NCI-H774 (cell line): Measurements from ENCODE around the gene ENKD1.
"Not testable (repeated sequence)": the region's sequence is repeated elsewhere in the genome, so short reads cannot be mapped to it uniquely, and the experiment has no call there.

Experiments used
- DNase-seq: peaks from one replicate; lab custom pipeline; 2025; lab: John Stamatoyannopoulos, UW

Gene ENKD1, protein sequence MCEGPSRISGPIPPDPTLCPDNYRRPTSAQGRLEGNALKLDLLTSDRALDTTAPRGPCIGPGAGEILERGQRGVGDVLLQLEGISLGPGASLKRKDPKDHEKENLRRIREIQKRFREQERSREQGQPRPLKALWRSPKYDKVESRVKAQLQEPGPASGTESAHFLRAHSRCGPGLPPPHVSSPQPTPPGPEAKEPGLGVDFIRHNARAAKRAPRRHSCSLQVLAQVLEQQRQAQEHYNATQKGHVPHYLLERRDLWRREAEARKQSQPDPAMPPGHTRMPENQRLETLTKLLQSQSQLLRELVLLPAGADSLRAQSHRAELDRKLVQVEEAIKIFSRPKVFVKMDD

DNA sequence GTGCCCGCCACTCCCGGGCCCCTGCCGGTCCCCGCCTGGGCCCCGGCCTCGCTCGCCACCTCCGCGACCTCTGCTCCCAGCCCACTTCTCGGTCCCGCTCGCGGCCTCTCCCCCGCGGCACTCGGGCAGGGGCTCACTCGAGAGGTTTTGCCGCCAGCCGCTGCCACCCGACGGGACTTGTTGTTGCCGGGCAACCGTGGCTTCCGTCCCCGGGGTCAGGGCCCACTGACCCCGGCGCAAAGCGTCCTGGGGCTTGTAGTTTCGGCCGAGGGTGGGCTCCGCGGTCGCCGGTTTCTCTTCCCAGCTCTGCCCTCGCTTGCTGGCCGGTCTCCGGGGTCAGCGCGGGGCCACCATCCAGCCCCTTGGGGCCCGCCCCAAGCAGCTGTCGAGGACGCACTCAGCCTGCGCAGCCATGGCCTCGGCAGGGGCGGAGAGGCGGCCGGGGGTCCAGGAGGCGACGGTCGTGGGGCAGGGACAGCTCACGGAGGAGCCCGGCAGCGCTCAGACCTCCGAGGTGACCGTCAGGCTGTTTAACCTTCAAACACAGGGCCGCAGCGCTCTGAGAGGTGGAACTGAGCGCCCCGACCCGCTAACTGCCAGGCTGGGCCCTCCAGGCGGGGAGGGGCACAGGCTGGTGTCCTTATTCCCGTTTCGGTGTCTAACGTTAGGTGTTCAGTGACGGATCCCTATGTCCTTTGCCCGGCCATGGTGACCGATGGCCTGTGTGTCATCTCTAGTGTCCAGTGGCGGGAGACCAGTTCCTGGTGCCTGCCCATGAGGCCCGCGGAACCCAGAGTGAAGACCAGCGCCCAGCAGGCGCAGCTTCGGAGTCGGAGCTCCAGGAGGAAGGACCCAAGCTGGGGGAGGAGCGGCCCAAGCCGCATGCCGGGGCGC lies at the start of gene ENKD1, which contains the start of gene C16orf86:
TSS of gene ENKD1 (minus strand) at position 192 of the 894 bp plus-strand sequence. CDS start 308 bp downstream, outside the sequence.
TSS of gene C16orf86 (plus strand) at position 256 of the 894 bp plus-strand sequence. CDS start at position 413, 157 bp downstream.
- DNase-seq = peak; percentile 43

DNA sequence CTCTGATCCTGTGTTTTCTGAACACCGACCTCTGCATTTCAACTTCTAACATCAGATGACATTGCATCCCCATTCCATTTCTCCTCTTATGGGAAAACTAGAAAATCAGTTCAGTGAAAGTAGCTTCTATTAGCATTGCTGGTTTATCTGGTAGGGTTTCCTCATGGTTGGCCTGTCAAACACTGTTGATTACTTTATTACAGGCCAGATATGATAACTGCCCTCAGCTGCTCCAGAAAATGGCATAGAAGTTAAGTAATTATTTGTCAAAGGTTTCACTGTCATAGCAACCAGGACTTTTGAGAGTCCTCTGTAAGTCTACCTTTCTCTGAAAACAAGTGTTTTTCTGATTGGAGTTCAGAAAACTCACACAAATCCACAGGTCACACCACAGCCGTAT lies 49.5 kb upstream of the ENKD1 start:
- no peak for DNase-seq

DNA sequence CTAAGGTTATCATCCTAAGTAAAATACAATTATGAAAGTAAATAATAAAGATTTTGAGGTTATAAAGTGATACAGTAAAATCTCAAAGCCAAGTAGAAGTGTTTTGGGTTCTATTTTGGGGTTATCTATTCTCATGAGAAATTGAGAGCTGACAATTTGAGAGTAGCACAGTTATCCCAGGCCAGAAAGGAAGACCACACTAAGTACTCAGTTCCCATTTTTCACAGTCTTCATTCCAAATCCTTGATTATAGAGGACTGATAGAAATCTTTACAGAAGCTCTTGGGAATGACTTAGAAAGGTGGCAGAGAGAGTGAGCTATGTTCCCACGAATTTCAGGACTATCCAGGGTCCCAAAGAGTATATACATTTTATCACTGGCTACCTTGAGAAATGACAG lies 48.0 kb upstream of the ENKD1 start:
- DNase-seq = no peak

DNA sequence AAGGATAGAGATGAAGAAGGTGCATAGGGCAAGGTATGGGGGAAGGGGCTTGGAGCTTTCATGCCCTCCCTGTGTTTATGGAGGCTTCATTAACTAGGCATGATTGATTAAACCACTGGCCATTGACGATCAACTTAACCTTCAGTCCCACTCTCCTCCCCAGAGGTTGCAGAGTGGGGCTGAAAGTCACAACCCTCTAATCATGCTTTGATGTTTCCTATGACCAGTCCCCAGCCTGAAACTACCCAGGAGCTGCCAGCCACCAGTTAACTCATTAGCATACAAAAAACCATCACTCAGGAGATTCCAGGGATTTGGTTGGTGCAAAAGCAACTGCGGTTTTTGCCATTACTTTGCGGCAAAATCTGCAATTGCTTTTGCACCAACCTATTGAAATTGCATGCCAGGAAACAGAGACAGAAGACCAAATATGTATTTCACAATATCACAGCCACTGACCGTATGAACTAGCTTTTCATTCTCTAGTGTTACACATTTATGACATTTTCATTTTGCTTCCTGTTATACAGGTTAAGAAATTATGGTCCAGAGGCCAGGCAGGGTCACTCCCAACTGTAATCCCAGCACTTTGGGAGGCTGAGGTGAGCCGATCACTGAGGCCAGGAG lies 47.2 kb upstream of the ENKD1 start:
- DNase-seq = no peak

DNA sequence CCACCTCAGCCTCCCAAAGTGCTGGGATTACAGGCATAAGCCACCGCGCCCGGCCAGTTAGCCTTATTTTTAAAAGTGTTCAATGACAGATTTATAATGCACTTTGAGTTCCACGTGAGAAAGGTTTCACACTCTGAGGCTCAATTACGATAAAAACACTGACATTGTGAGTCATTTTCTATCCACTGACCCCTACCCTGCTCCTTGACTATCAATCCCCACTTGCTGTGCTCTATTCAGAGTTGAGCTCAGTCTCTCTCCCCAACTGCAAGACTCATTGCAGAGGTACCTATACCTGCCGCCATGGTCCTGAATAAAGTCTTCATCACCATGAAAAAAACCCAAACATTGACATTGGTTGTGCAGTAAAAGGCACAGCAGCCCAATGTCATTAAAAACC lies 44.1 kb upstream of the ENKD1 start:
- no peak for DNase-seq

DNA sequence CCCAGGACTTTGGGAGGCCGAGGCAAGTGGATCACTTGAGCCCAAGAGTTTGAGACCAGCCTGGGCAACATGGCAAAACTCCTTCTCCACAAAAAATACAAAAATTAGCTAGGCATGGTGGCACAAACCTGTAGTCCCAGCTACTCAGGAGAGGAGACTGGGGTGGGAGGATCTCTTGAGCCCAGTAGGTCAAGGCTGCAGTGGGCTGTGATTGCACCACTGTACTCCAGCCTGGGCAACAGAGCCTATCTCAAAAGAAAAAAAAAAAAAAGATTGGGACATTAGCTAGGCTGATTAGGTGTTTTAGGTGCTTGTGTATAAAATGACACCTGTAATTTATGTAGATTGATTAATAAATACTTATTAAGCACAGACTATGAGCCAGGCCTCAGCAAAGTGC lies 42.5 kb upstream of the ENKD1 start:
- no peak for DNase-seq

DNA sequence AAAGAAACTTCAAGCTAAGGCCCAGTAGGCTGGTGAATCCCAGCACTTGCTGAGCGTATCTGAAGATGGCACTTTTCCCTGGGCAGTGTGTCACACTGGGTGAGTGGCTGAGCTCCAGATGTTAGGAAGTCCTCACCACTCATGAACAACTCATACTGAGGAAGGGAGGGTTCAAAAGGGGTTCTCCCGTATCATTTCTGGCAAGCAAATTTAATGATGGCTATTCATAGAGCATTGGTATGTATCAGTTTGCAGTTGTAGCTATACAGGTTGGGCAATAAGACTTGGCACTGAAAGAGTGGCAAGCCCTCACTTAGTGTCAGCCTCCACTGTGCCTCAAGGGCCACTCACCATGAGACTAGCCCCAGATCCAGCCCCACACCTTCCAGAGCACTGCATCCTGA lies 41.8 kb upstream of the ENKD1 start:
- no peak for DNase-seq

DNA sequence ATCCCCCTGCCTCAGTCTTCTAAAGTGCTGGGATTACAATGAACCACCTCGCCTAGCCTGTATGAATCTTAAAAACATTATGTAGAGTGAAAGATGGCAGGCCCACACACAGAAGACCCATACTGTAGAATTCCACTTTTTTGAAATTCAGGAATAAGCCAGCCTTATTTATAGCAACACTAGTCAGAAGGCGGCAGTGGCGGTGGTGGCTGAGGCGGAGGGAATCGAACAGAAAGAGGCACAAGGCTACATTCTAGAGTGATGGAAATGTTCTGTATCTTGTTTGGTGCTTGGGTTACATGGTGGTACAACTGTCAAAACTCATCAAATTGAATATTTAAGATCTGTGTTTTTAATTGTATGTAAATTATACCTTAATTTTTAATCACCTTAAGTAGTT lies 41.2 kb upstream of the ENKD1 start:
- DNase-seq = no peak

DNA sequence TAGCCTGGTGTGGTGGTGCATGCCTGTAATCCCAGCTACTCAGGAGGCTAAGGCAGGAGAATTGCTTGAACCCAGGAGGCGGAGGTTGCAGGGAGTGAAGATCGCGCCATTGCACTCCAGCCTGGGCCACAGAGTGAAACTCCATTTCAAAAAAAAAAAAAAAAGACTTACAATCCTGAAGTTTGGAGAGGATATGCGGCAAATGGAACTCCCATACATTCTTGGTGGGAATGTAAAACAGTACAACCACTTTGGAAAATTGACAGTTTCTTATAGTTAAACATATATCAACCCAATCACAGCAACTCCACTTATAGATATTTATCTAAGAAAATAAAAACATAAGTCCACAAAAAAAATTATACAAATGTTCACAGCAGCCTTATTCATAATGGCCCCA lies 40.7 kb upstream of the ENKD1 start:
- no peak for DNase-seq

DNA sequence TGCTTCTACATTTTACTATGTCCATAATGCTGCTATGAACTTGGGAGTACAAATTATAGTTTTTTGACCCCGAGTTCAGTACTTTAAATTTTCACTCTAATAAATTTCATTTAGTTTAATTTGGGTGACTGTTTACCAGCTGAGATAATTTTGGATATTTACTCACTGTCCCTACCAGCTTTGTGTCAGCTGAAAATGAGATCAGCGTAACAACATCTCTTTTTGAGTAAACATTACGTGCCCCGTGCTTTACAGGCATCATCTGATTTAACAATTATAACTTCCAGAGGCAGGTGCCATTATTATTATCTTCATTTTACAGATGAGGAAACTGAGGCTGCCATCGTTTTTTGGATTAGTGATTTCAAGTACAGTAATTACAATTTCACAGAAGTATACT lies 37.6 kb upstream of the ENKD1 start:
- no peak for DNase-seq

DNA sequence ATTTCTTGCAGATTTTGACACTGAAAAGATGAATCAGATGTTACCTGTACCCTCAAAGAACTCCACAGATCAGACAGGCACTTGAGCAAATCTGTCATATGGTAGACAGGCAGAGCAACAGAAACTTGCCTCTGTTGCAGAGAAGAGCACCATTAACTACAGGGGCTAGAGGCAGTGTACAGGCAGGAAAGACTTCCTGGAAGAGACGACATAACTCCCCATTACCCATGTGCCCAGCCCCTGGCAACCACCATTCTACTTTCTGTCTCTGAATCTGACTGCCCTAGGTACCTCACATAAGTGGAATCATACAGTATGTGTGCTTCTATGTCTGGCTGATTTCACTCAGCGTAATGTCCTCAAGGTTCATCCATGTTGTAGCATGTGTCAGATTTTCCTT lies 37.1 kb upstream of the ENKD1 start:
- no peak for DNase-seq

DNA sequence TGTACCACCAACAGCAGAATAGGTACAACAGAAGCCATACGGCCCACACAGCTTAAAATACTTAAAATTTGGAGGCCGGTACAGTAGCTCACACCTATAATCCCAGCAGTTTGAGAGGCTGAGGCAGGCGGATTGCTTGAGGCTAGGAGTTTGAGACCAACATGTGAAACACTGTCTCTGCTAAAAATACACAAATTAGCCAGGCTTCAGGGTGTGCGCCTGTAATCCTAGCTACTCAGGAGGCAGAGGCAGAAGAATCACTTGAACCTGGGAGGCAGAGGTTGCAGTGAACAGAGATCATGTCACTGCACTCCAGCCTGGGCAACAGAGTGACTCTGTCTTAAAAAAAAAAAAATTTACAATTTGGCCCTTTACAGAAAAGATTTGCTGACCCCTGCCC lies 35.6 kb upstream of the ENKD1 start:
- no peak for DNase-seq

DNA sequence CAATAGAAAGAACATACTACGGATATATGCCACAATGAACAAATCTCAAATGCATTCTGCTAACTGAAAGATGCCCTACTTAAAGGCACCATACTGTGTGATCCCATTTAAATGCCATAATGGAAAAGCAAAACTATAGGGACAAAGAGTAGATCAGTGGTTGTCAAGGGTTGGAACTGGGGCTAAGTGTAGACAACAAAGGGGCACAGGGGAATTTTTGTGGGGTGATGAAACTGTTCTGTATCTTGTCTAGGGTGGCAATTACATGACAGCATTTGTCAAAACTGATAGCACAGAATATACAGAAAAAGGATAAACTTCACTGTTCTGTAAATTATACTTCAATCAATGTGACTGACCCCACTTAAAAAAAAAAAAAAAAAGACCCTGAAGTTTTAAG lies 34.9 kb upstream of the ENKD1 start:
- no peak for DNase-seq

DNA sequence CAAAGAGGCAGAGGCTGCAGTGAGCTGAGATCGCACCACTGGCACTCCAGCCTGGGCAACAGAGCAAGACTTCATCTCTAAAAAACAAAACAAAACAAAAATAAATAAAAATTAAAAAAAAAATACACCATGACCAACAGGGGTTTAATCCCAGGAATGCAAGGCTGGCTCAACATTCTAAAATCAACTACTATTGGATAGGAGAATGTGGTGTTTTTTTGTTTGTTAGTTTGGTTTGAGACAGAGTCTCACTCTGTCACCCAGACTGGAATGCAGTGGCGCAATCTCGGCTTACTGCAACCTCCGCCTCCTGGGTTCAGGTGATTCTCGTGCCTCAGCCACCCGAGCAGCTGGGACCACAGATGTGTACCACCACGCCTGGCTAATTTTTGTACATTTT lies 32.7 kb upstream of the ENKD1 start:
- no peak for DNase-seq

DNA sequence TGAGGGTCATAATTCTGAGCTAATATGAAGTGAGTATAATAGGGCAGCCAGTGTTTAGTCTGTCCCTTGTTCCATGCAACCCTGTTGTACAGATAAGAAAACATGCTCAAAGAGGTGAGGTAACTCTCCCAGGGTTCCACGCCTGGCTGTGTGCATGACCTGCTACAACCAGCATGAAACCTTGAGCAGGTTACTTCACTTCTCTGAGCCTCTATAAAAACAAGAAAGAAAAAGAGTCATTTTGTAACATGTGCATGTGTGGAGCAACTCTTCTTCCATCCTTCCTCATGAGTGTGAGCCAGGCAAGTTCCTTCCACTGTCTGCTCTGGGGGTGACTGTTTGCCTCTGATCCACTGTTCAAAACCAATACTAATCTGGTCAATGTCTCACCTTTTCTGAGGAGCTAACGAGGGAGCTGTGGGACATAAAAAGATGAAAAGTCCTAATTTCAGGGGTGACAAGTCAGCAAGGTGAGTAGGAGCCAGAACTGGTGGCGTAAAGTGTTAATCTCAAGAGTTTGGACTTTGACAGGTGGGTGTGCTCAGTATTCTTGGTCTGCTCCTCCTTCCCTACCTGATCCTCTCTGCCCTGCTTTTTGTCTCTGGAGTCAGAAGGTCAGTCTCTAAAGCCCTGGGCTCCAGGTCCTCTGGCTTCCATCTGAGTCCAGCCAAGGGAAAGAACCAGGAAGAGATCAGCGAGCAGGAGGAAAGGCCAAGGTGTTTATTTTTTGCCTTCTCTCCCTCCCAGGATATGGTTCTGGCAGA lies 31.1 kb upstream of the ENKD1 start:
- no peak for DNase-seq

DNA sequence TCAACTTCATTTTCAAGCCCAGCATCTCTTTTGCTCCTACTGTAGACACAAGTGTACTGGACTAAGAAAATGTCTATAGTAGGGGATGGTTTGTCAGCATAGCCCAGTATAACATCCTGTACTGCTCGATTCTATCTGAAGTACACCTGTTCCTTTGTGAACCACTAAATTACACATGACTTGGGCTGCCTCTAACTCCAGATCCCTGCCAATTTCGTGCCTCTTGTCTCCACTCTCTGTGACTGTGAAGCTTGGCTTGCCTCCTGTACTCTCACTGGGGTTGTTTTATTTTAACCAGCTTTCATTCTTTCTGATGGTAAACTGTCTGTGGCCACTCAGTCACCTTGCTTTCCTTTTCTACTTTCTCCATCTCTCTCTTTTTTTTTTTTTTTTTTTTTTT lies 28.1 kb upstream of the ENKD1 start:
- no peak for DNase-seq

DNA sequence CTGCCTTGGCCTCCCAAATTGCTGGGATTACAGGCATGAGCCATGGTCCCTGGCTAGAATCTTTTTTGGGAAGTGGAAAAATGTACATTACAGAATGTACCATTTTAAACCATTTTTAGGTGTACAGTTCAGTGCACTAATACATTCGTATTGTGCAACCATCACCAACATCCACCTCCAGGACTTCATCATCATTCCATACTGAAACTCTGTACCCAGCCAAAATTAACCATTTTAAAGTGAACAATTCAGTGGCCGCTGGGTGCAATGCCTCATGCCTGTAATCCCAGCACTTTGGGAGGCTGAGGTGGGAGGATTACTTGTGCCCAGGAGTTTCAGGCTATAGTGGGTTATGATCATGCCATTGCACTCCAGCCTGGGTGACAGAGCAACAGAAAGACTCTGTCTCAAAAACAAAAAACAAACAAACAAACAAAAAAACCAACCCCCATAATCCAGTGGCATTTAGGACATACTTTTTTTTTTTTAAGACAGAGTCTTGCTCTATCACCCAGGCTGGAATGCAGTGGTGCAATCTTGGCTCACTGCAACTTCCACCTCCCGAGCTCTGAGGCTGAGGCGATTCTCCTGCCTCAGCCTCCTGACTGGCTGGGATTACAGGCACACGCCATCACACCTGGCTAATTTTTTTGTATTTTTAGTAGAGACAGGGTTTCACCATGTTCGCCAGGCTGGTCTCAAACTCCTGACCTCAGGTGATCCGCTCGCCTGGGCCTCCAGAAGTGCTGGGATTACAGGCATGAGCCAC lies 27.2 kb upstream of the ENKD1 start:
- DNase-seq = not testable (repeated sequence)

DNA sequence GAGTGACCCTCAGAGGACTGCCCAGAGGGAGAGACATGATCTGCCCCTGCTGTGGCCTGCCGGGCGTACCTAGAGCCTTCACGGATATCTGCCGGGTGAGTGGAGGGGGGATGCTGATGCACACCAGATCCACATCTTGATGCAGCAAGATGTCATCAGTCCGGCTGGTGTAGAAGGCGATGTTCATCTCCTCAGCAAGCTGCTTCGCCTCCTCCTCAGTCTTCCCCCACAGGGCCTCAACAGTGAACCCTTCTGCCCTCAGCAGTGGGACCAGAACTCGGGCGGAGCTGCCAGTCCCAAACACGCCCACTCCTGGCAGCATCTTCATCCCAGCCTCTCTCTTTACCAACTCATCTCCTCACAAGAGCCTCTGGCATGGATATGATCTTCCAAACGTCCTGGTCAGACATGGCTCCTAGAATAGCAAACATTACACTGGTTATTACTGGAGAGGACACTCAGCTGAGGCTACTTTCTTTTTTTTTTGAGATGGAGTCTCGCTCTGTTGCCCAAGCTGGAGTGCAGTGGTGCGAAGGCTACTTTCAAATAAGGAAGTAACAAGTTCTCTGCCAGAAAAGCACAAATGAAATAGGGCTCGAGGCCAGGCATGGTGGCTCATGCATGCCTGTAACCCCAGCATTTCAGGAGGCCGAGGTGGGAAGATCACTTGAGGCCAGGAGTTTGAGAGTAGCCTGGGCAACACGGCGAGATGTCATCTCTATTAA lies 19.0 kb upstream of the ENKD1 start:
- DNase-seq = no peak

DNA sequence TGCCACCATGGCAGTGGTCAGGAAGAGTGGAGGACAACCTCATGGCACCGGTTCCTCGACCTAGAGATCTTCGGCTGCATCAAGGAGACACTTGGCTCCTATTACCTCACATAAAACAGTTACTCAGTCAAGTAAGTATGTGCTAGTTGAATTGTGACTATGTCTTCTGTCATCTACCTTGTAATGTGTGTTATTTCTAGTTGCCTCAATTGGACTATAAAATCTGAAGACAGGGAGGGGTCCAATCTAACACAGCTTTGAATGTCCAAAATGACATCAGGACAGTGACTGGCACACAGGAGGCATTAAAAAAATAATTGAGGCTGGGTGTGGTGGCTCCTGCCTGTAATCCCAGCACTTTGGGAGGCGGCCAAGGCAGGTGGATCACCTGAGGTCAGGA lies 17.2 kb upstream of the ENKD1 start:
- no peak for DNase-seq
